ENCODE data around the gene EPC2.
A peak's percentile ranks its signal among the peaks of the same experiment; 100 is the strongest.

EPC2 gene

DNA sequence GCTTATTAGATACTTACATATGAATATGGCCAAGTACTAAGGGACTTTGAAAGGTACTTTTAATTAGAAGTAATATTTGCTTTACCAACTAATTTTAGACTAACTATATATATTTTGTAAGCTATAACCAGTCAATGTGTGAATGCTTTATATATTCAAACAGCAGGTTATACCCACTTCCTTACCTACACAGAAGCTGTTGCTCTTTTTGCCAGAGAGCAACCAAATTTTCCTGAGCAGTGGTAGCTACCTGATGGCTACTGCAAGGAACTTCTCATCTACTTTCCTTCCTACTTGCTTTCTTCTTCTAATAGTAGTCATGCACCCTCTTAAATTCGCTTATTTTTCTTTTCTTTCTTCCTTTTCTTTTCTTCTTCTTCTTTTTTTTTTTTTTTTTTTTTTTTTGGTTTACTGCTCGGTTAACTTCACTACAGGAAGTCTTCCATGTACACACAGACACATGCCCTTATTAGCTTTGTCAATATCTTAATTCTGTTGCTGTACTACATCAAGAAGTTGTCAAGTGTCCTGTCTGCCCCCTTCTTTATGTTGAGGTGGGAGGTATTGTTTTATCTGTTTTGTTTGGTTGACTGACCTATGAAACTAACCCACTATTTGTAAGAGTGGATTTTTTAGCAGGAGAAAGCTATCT is 95.0 kb downstream of the EPC2 start:
- Mint-ChIP-seq H3K27ac (no peak overlapping the region), H3K4me3 (no peak overlapping the region), H3K4me1 (peaks cover 9% of the 10 kb centered on the region), H3K9me3 (no peaks in the 10 kb centered on the region), H3K36me3 (ENCODE audit: low read depth) (no peaks in the 10 kb centered on the region), H3K27me3 (ENCODE audit: low read depth) (no peaks in the 10 kb centered on the region)
- TF ChIP-seq, protein P1, sequence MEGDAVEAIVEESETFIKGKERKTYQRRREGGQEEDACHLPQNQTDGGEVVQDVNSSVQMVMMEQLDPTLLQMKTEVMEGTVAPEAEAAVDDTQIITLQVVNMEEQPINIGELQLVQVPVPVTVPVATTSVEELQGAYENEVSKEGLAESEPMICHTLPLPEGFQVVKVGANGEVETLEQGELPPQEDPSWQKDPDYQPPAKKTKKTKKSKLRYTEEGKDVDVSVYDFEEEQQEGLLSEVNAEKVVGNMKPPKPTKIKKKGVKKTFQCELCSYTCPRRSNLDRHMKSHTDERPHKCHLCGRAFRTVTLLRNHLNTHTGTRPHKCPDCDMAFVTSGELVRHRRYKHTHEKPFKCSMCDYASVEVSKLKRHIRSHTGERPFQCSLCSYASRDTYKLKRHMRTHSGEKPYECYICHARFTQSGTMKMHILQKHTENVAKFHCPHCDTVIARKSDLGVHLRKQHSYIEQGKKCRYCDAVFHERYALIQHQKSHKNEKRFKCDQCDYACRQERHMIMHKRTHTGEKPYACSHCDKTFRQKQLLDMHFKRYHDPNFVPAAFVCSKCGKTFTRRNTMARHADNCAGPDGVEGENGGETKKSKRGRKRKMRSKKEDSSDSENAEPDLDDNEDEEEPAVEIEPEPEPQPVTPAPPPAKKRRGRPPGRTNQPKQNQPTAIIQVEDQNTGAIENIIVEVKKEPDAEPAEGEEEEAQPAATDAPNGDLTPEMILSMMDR (IDR thresholded peaks at IDR 0.05; ENCODE audit: unreplicated experiment in 3 of 3): no peak

DNA sequence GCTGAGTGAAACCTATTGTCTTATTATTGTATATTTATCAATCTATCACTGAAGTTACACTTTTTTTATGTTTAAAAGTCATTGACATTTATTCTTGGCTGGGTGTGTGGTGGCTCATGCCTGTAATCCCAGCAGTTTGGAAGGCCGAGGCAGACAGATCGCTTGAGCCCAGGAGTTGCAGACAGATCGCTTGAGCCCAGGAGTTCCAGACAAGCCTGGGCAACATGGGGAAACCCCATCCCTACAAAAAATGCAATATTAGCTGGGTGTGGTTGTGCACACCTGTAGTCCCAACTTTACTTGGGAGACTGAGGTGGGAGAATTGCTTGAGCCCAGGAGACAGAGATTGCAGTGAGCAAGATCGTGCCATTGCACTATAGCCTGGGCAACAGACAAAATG is 97.8 kb downstream of the EPC2 start:
- TF ChIP-seq, protein P1 (IDR thresholded peaks at IDR 0.05; ENCODE audit: unreplicated experiment in 3 of 3): no peak
- no peak overlapping the region for H3K27ac Mint-ChIP-seq
- peaks cover 17% of the 10 kb centered on the region for H3K36me3 Mint-ChIP-seq (ENCODE audit: low read depth)
- H3K9me3 Mint-ChIP-seq: no peaks in the 10 kb centered on the region
- no peak overlapping the region for H3K4me3 Mint-ChIP-seq
- peaks cover 9% of the 10 kb centered on the region for H3K4me1 Mint-ChIP-seq
- no peaks in the 10 kb centered on the region for H3K27me3 Mint-ChIP-seq (ENCODE audit: low read depth)

DNA sequence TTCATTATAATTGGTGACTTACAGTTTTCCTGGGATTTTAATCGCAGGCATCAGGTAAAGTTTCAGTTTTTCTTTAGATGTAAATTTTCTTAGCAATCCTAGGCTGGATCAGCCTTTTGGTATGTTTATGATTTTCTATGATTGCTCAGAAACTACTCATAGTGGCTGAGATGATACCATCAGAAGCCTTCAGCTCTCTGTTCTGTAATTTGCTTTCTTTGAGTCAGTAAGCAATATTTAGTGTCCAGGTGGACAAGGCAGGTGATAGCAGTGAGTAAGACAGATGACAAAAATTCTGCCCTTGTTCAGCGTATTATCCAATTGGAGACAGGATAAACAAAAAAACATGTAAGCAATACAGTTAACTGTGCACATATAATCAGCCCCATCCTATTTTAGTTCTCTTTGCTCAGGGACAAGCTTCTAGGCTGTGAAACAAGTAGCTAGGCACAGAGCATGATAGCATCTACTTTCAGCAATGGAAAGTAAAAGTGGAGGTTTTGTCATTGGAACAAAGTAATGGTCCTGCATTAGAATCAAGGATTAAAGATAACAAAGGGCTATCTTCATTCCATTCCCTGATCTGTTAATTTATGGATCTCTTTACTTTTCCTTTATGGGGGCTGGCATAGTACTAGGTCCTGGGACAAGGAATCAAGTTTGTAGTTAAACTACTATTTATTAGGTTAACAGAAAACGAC is 100.8 kb downstream of the EPC2 start:
- H3K4me3 Mint-ChIP-seq: no peak overlapping the region
- no peaks in the 10 kb centered on the region for H3K9me3 Mint-ChIP-seq
- no peaks in the 10 kb centered on the region for H3K27me3 Mint-ChIP-seq (ENCODE audit: low read depth)
- TF ChIP-seq, protein P1 (IDR thresholded peaks at IDR 0.05; ENCODE audit: unreplicated experiment in 3 of 3): no peak
- H3K36me3 Mint-ChIP-seq (ENCODE audit: low read depth): peaks cover 27% of the 10 kb centered on the region
- no peak overlapping the region for H3K27ac Mint-ChIP-seq
- peaks cover 9% of the 10 kb centered on the region for H3K4me1 Mint-ChIP-seq

DNA sequence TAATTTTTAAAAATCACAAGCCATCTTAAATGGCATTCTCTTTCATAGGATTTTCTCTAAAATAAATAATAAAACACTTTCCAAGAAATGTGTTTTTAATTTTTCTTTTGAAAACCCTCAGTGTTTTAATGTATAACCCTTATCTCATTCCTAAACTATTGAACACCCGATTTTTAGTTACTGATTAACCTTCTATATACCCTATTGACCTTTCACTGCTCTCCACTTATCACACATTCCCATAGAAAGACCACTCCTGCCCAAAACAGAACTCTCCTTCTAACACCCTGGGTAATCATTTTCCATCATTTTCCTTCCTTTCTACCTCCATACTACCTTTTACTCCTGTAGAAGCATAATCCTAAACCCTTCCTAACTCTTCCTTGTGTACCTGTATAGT is 102.4 kb downstream of the EPC2 start:
- H3K4me1 Mint-ChIP-seq: peaks cover 9% of the 10 kb centered on the region
- H3K9me3 Mint-ChIP-seq: no peaks in the 10 kb centered on the region

DNA sequence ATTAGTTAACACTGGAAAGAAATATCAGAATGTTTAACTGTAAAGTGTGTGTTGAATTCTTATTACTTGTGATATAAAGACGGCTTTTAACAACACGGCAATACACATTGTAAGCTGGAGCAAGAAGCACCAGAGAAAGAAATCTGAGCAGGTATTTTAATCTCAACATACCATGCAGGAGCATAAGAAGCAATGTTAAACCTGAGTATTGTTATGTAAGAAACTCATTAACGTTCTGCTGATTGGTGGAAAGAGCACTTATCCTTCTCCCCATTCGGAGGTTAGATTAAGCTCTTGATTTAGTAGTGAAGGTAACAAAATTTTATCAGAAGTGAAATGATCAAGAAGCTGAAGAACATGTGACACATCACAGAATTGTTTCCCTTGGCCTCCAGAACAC is 107.4 kb downstream of the EPC2 start:
- H3K4me3 Mint-ChIP-seq: no peak overlapping the region
- H3K27ac Mint-ChIP-seq: no peak overlapping the region
- H3K27me3 Mint-ChIP-seq (ENCODE audit: low read depth): no peaks in the 10 kb centered on the region
- TF ChIP-seq, protein P1 (IDR thresholded peaks at IDR 0.05; ENCODE audit: unreplicated experiment in 3 of 3): no peak
- no peaks in the 10 kb centered on the region for H3K9me3 Mint-ChIP-seq
- peaks cover 22% of the 10 kb centered on the region for H3K4me1 Mint-ChIP-seq
- H3K36me3 Mint-ChIP-seq (ENCODE audit: low read depth): peaks cover 40% of the 10 kb centered on the region

More for the DNA sequence above, 102.4 kb downstream of the EPC2 start:
- TF ChIP-seq, protein P1 (IDR thresholded peaks at IDR 0.05; ENCODE audit: unreplicated experiment in 3 of 3): no peak
- no peak overlapping the region for H3K4me3 Mint-ChIP-seq
- H3K27ac Mint-ChIP-seq: peak overlapping the region in 1 of 3 experiments; percentile 1
- no peaks in the 10 kb centered on the region for H3K27me3 Mint-ChIP-seq (ENCODE audit: low read depth)
- peaks cover 30% of the 10 kb centered on the region for H3K36me3 Mint-ChIP-seq (ENCODE audit: low read depth)

DNA sequence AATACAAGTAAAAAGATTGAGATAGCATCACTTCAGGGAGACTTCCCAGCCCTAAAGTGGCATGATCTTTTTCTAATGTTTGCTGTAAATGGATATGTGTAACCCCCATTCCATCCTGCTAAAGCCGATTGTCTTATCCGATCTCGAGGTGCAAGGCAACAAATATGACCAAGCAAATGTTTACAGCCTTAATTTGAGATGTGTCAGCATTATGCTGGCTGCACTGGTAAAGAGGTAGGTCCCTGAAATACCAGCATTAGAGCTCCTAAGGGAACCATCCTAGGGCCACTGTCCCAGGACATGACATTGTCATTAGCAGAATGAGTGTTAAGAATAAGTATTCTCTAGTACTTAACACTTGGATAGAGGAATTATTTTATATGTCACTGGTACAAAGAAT is 108.4 kb downstream of the EPC2 start:
- no peak overlapping the region for H3K27ac Mint-ChIP-seq
- H3K9me3 Mint-ChIP-seq: no peaks in the 10 kb centered on the region

More for the DNA sequence above, 108.4 kb downstream of the EPC2 start:
- TF ChIP-seq, protein P1 (IDR thresholded peaks at IDR 0.05; ENCODE audit: unreplicated experiment in 3 of 3): no peak
- H3K36me3 Mint-ChIP-seq (ENCODE audit: low read depth): peaks cover 34% of the 10 kb centered on the region
- H3K4me1 Mint-ChIP-seq: peaks cover 22% of the 10 kb centered on the region
- H3K27me3 Mint-ChIP-seq (ENCODE audit: low read depth): no peaks in the 10 kb centered on the region
- H3K4me3 Mint-ChIP-seq: no peak overlapping the region

Measured in nephron (organoid).